ENCODE data around the gene OSBPL9. TPM values are rescaled to one million over a fixed set of nuclear protein-coding genes. Genes with fewer than 3 reads are reported as not detected.

The OSBPL9 gene
- total RNA-seq, 1 donor from 2014 or later: 103 TPM

DNA sequence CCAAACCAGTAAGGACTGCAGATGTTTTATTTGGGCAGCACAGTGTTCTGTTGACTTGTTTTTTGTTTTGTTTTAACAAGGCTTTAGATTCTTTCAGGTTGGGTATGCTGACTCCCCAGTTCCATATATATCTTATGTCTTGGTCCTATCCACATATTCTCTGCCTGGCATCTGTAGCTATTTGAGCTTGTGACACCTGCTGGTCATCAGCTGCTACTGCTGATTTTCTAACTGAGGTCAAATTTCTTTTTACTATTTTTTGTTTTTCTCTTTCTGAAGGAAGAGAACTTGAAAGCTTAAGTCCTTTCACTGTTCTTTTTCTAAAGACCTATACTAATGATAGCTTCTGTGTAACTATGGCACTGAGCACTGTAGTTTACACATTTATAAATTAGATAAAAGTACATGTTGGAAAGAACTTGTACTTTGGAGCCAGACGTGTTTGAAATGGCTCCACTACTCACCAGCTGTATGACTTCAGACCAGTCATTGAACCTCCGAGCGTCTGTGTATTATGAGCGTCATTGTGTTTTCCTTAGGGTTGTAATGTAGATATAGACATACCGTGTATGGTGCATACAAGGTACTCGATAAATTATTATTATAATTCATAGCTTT is 152.2 kb downstream of the OSBPL9 start:
- Mint-ChIP-seq H3K4me1 (no peaks in the 10 kb centered on the region), H3K27me3 (ENCODE audit: low read depth) (no peaks in the 10 kb centered on the region), H3K27ac (peak overlapping the region; percentile 65), H3K4me3 (no peak overlapping the region), H3K9me3 (no peaks in the 10 kb centered on the region), H3K36me3 (peaks cover 29% of the 10 kb centered on the region)
- DNase-seq (ENCODE audit: low spot score in 2 of 2, unreplicated experiment in 2 of 2): no peak
- peak; percentile 90 for TF ChIP-seq CTCF (IDR thresholded peaks at IDR 0.05; ENCODE audit: unreplicated experiment)

DNA sequence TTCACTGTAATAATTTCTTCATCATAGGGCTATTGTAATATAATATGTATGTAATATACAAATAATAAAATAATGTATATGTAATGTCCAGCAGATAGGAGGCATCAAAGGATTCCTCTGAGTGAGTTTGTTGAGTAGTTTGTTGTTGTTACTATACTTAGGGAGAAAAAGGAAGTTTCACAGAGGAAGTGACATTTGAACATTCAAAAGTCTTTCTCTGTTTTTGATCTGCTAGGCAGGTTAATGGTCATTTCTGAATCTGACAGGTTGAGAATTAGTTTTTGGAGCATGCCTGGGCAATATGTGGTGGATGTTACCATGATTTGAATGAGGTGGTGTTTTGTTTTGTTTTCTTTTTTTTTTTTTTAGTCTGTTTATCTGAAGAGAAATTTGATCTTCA is 159.5 kb downstream of the OSBPL9 start:
- peaks cover 12% of the 10 kb centered on the region for H3K4me1 Mint-ChIP-seq
- H3K9me3 Mint-ChIP-seq: no peaks in the 10 kb centered on the region
- H3K4me3 Mint-ChIP-seq: no peak overlapping the region
- H3K27me3 Mint-ChIP-seq (ENCODE audit: low read depth): no peaks in the 10 kb centered on the region
- peak overlapping the region; percentile 23 for H3K27ac Mint-ChIP-seq
- no peak for TF ChIP-seq CTCF (IDR thresholded peaks at IDR 0.05; ENCODE audit: unreplicated experiment)
- no peak for DNase-seq (ENCODE audit: low spot score in 2 of 2, unreplicated experiment in 2 of 2)
- H3K36me3 Mint-ChIP-seq: peaks cover 48% of the 10 kb centered on the region

DNA sequence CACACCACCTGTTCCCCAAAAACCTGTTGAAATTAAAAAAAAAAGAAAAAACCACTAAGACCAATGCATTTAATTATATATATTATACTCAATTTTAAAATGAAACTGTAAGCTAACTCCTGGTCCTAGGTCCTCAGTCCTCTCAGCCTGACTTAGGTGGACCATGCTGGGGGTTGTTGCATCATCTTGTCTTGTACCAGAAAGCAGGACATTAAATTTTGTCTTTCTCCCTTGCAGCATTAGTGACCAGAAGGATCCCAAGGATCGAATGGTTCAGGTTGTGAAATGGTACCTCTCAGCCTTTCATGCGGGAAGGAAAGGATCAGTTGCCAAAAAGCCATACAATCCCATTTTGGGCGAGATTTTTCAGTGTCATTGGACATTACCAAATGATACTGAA is 164.0 kb downstream of the OSBPL9 start:
- H3K9me3 Mint-ChIP-seq: no peaks in the 10 kb centered on the region
- no peaks in the 10 kb centered on the region for H3K27me3 Mint-ChIP-seq (ENCODE audit: low read depth)
- H3K4me1 Mint-ChIP-seq: peaks cover 12% of the 10 kb centered on the region
- TF ChIP-seq CTCF (IDR thresholded peaks at IDR 0.05; ENCODE audit: unreplicated experiment): no peak
- H3K4me3 Mint-ChIP-seq: no peak overlapping the region
- H3K36me3 Mint-ChIP-seq: peaks cover 47% of the 10 kb centered on the region
- DNase-seq (ENCODE audit: low spot score in 2 of 2, unreplicated experiment in 2 of 2): no peak
- H3K27ac Mint-ChIP-seq: no peak overlapping the region

GRCh38 chr1:51784997-51785421 is 168.1 kb downstream of the OSBPL9 start:
- no peaks in the 10 kb centered on the region for H3K27me3 Mint-ChIP-seq (ENCODE audit: low read depth)
- DNase-seq (ENCODE audit: low spot score in 2 of 2, unreplicated experiment in 2 of 2): no peak
- peaks cover 52% of the 10 kb centered on the region for H3K36me3 Mint-ChIP-seq
- TF ChIP-seq CTCF (IDR thresholded peaks at IDR 0.05; ENCODE audit: unreplicated experiment): no peak
- H3K9me3 Mint-ChIP-seq: no peaks in the 10 kb centered on the region
- peak overlapping the region; percentile 23 for H3K27ac Mint-ChIP-seq
- H3K4me1 Mint-ChIP-seq: no peaks in the 10 kb centered on the region
- H3K4me3 Mint-ChIP-seq: no peak overlapping the region

DNA sequence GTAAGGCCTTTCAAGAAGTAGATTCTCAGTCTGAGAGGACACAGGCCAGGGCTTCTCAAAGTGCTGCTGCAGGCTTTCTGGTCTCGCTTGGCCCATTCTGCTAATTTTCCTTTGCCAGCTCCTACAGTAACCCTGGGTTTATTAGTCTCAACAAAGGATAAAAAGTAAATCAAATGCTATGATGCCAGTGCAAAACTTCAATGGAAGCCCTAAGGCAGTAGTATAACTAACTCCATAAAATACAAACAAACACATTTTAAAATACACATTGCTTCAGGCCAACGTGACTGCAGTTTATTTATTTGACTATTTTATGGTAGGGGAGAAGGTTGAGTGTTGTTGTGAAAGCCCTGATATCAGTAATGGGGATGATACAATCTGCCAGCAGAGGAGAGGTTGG is 172.0 kb downstream of the OSBPL9 start:
- Mint-ChIP-seq H3K9me3 (no peaks in the 10 kb centered on the region), H3K36me3 (peaks cover 57% of the 10 kb centered on the region), H3K27me3 (ENCODE audit: low read depth) (no peaks in the 10 kb centered on the region), H3K4me1 (no peaks in the 10 kb centered on the region), H3K4me3 (no peak overlapping the region), H3K27ac (no peak overlapping the region)
- no peak for DNase-seq (ENCODE audit: low spot score in 2 of 2, unreplicated experiment in 2 of 2)
- TF ChIP-seq CTCF (IDR thresholded peaks at IDR 0.05; ENCODE audit: unreplicated experiment): no peak

DNA sequence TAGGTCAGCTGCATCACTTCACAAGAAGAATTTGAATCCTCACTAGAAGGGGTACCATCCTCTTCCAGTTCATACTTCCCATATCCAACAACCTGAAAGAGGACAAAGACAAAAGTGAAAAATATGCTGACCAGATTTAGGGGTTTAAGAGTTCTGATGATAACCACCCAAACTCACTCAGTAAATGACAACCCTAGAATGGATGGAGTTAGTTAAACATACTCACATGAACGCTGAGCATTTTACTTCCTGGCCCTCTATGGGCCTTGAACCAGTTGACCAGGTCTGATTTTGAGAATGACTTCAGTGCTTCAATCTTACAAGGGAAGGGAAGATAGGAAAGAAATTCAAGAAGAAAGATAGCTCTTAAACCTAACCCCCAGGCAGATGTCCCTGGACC is 172.4 kb downstream of the OSBPL9 start:
- H3K4me1 Mint-ChIP-seq: no peaks in the 10 kb centered on the region

More for the DNA sequence above, 172.4 kb downstream of the OSBPL9 start:
- Mint-ChIP-seq H3K27ac (no peak overlapping the region), H3K36me3 (peaks cover 57% of the 10 kb centered on the region), H3K27me3 (ENCODE audit: low read depth) (no peaks in the 10 kb centered on the region), H3K9me3 (no peaks in the 10 kb centered on the region), H3K4me3 (no peak overlapping the region)
- TF ChIP-seq CTCF (IDR thresholded peaks at IDR 0.05; ENCODE audit: unreplicated experiment): no peak
- no peak for DNase-seq (ENCODE audit: low spot score in 2 of 2, unreplicated experiment in 2 of 2)

All from mesothelial cell of epicardium (in vitro differentiated cells).